Measurements from ENCODE around the gene STIP1.

DNA sequence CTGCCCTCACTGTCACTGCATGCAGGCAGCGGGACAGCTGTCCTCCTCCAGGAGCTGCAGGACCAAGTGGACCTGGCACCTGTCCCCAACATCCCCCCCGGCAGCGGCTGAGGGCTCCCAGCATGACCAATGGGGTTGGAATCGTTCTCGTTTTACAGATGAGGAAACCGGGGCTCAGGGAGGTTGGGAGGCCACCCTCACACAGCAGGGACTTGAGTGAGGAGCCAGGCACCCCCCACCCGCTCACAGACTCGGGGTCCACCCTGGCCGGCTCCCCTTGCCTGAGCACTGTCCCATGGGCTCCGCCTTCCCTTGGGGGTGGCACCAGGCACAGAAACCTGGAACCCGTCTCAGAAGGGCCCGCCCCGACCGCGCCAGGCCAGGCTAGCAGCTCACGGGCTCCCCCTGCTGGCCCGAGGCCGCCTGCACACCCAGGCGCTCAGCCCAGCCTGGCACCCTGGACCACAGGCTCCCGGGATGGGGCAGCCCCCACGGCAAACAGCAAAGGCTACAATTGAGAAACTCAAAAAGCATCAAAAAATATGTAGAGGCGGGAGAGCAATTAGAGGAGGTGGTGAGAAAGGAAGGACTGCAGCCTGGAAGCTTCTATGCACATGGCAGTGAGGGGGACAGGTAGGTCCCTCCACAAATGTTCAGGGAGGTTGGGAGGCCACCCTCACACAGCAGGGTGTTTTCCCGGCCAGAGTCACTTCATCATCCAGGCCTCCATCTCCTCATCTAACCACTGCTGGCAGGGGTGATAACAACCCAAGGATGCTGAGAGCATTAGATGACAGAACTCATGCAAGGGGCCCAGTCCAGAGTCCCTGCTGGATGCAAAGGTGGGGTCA, 32.9 kb upstream of the STIP1 start:
- TF ChIP-seq, protein P1, sequence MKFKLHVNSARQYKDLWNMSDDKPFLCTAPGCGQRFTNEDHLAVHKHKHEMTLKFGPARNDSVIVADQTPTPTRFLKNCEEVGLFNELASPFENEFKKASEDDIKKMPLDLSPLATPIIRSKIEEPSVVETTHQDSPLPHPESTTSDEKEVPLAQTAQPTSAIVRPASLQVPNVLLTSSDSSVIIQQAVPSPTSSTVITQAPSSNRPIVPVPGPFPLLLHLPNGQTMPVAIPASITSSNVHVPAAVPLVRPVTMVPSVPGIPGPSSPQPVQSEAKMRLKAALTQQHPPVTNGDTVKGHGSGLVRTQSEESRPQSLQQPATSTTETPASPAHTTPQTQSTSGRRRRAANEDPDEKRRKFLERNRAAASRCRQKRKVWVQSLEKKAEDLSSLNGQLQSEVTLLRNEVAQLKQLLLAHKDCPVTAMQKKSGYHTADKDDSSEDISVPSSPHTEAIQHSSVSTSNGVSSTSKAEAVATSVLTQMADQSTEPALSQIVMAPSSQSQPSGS (IDR thresholded peaks at IDR 0.05; ENCODE audit: low read length), result no peak
- TF ChIP-seq, protein P2, sequence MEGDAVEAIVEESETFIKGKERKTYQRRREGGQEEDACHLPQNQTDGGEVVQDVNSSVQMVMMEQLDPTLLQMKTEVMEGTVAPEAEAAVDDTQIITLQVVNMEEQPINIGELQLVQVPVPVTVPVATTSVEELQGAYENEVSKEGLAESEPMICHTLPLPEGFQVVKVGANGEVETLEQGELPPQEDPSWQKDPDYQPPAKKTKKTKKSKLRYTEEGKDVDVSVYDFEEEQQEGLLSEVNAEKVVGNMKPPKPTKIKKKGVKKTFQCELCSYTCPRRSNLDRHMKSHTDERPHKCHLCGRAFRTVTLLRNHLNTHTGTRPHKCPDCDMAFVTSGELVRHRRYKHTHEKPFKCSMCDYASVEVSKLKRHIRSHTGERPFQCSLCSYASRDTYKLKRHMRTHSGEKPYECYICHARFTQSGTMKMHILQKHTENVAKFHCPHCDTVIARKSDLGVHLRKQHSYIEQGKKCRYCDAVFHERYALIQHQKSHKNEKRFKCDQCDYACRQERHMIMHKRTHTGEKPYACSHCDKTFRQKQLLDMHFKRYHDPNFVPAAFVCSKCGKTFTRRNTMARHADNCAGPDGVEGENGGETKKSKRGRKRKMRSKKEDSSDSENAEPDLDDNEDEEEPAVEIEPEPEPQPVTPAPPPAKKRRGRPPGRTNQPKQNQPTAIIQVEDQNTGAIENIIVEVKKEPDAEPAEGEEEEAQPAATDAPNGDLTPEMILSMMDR (IDR thresholded peaks at IDR 0.05; ENCODE audit: control extremely low read depth in 1 of 3, insufficient read depth in 1 of 3, low read depth in 1 of 3, low read length in 3 of 3), result peak in 2 of 3 experiments; percentile 94 to 95; a peak in 3 of 4 replicates
- no peak for TF ChIP-seq SUZ12 (IDR thresholded peaks at IDR 0.05; ENCODE audit: low read length)

Measured in H1 (cell line).